ENCODE measurements around the gene CCT2.
"Not testable (repeated sequence)": the region's sequence is repeated elsewhere in the genome, so short reads cannot be mapped to it uniquely, and the experiment has no call there.

The CCT2 gene

GRCh38 chr12:69589082-69589481 lies 3.8 kb downstream of the CCT2 start:
- DNase-seq (ENCODE audit: low read depth): no peak

- DNase-seq (ENCODE audit: low read depth): no peak
Observed at GRCh38 chr12:69595689-69596088, 10.4 kb downstream of the CCT2 start.

GRCh38 chr12:69598174-69598753 lies 13.0 kb downstream of the CCT2 start:
- no peak for DNase-seq (ENCODE audit: low read depth)

- no peak for DNase-seq (ENCODE audit: low read depth)
Observed at GRCh38 chr12:69600804-69601203, 15.5 kb downstream of the CCT2 start.

GRCh38 chr12:69601962-69602685 lies 16.9 kb downstream of the CCT2 start:
- DNase-seq (ENCODE audit: low read depth): no peak

GRCh38 chr12:69602954-69603353 lies 17.7 kb downstream of the CCT2 start:
- DNase-seq (ENCODE audit: low read depth): no peak

- DNase-seq (ENCODE audit: low read depth): not testable (repeated sequence)
Observed at GRCh38 chr12:69603556-69603955, 18.3 kb downstream of the CCT2 start.

- DNase-seq (ENCODE audit: low read depth): not testable (repeated sequence)
Observed at GRCh38 chr12:69604275-69604674, 19.0 kb downstream of the CCT2 start.

- no peak for DNase-seq (ENCODE audit: low read depth)
Observed at GRCh38 chr12:69608114-69608513, 22.9 kb downstream of the CCT2 start.

- DNase-seq (ENCODE audit: low read depth): no peak
Observed at GRCh38 chr12:69610126-69610525, 24.9 kb downstream of the CCT2 start.

GRCh38 chr12:69610729-69611128 lies 25.5 kb downstream of the CCT2 start, which contains the start of gene LRRC10:
Gene LRRC10, minus strand, starts transcription at chr12:69610907. Its CDS starts 69 bp downstream, at chr12:69610838.
- no peak for DNase-seq (ENCODE audit: low read depth)

GRCh38 chr12:69613351-69613750 lies 28.1 kb downstream of the CCT2 start:
- DNase-seq (ENCODE audit: low read depth): no peak

- no peak for DNase-seq (ENCODE audit: low read depth)
Observed at GRCh38 chr12:69616025-69616424, 30.8 kb downstream of the CCT2 start.

- DNase-seq (ENCODE audit: low read depth): no peak
Observed at GRCh38 chr12:69619050-69619449, 33.8 kb downstream of the CCT2 start.

GRCh38 chr12:69620077-69620476 lies 34.8 kb downstream of the CCT2 start:
- DNase-seq (ENCODE audit: low read depth): no peak

- DNase-seq (ENCODE audit: low read depth): no peak
Observed at GRCh38 chr12:69620921-69621320, 35.7 kb downstream of the CCT2 start.

GRCh38 chr12:69621551-69621950 lies 36.3 kb downstream of the CCT2 start:
- DNase-seq (ENCODE audit: low read depth): no peak

- no peak for DNase-seq (ENCODE audit: low read depth)
Observed at GRCh38 chr12:69623970-69624369, 38.7 kb downstream of the CCT2 start.

GRCh38 chr12:69627501-69627900 lies 42.2 kb downstream of the CCT2 start:
- no peak for DNase-seq (ENCODE audit: low read depth)

- DNase-seq (ENCODE audit: low read depth): no peak
Observed at GRCh38 chr12:69630191-69630590, 44.9 kb downstream of the CCT2 start.

- no peak for DNase-seq (ENCODE audit: low read depth)
Observed at GRCh38 chr12:69633061-69633460, 47.8 kb downstream of the CCT2 start.

GRCh38 chr12:69639400-69640016 lies 54.2 kb downstream of the CCT2 start:
- peak; percentile 47 for DNase-seq (ENCODE audit: low read depth)

GRCh38 chr12:69641546-69641945 lies 56.3 kb downstream of the CCT2 start:
- DNase-seq (ENCODE audit: low read depth): no peak

Data from activated T-cell treated with anti-CD3 and anti-CD28 coated beads for 1 hour (primary cell).